ENCODE measurements around the gene RNU5D-1.

DNA sequence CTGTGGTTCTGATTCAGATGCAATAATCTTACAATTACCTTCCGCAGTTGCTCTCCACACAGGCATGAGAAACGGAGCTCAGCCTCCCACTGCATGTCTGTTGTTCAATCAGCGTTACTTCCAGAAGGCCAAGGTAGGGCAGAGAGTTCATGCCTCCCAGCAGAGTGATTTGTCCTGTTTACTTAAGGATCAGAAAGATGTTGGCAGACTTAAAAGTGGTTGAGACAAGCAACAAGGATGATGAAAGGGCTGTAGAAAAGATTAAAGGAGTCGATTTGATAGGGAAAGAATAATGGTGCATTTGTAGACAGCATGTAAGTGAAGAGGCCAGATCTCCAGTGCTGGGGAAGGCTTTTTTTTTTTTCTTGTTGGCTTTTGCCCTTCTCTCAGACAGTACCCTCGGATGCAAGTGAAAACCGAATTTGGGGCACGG, 29.8 kb downstream of the RNU5D-1 start:
- TF ChIP-seq MYC (IDR thresholded peaks at IDR 0.05; ENCODE audit: insufficient read depth, insufficient read length, insufficient replicate concordance, low read length, severe bottlenecking) = no peak
- TF ChIP-seq, protein P1, sequence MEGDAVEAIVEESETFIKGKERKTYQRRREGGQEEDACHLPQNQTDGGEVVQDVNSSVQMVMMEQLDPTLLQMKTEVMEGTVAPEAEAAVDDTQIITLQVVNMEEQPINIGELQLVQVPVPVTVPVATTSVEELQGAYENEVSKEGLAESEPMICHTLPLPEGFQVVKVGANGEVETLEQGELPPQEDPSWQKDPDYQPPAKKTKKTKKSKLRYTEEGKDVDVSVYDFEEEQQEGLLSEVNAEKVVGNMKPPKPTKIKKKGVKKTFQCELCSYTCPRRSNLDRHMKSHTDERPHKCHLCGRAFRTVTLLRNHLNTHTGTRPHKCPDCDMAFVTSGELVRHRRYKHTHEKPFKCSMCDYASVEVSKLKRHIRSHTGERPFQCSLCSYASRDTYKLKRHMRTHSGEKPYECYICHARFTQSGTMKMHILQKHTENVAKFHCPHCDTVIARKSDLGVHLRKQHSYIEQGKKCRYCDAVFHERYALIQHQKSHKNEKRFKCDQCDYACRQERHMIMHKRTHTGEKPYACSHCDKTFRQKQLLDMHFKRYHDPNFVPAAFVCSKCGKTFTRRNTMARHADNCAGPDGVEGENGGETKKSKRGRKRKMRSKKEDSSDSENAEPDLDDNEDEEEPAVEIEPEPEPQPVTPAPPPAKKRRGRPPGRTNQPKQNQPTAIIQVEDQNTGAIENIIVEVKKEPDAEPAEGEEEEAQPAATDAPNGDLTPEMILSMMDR (IDR thresholded peaks at IDR 0.05 in 2 of 3, conservative IDR thresholded peaks at IDR 0.05 in 1 of 3; ENCODE audit: control insufficient read depth in 2 of 3, extremely low read depth in 1 of 3, insufficient read depth in 1 of 3, low read depth in 3 of 3, low read length in 3 of 3) = no peak
- no peak for TF ChIP-seq KDM1A (IDR thresholded peaks at IDR 0.05; ENCODE audit: borderline replicate concordance)
- no peak for TF ChIP-seq POLR2A (IDR thresholded peaks at IDR 0.05; ENCODE audit: low read depth, low read length)
- TF ChIP-seq, protein P2, sequence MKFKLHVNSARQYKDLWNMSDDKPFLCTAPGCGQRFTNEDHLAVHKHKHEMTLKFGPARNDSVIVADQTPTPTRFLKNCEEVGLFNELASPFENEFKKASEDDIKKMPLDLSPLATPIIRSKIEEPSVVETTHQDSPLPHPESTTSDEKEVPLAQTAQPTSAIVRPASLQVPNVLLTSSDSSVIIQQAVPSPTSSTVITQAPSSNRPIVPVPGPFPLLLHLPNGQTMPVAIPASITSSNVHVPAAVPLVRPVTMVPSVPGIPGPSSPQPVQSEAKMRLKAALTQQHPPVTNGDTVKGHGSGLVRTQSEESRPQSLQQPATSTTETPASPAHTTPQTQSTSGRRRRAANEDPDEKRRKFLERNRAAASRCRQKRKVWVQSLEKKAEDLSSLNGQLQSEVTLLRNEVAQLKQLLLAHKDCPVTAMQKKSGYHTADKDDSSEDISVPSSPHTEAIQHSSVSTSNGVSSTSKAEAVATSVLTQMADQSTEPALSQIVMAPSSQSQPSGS (IDR thresholded peaks at IDR 0.05; ENCODE audit: low read length) = no peak
- TF ChIP-seq TCF12 (IDR thresholded peaks at IDR 0.05; ENCODE audit: low read depth, low read length) = no peak
- no peak for TF ChIP-seq EZH2 (IDR thresholded peaks at IDR 0.05; ENCODE audit: borderline replicate concordance, control insufficient read depth, low read depth, low read length)
- TF ChIP-seq CHD2 (IDR thresholded peaks at IDR 0.05; ENCODE audit: borderline replicate concordance, low read depth, low read length) = no peak
